ENCODE results near the gene GTF3A.

GRCh38 chr13:27482983-27483382 lies 58.6 kb downstream of the GTF3A start:
- TF ChIP-seq POLR2AphosphoS5 (IDR thresholded peaks at IDR 0.05; ENCODE audit: low read depth, low read length) (no peak), POLR2A (IDR thresholded peaks at IDR 0.05; ENCODE audit: low read depth, low read length) (no peak), SPI1 (IDR thresholded peaks at IDR 0.05; ENCODE audit: low read depth, low read length) (peak; percentile 58), TAF1 (IDR thresholded peaks at IDR 0.05; ENCODE audit: low read depth, low read length) (no peak), POU2F2 (IDR thresholded peaks at IDR 0.05; ENCODE audit: low read depth, low read length) (no peak)
